HG02610 (cell line): Measurements from ENCODE around the gene PTBP1.
"Not testable (repeated sequence)": the region's sequence is repeated elsewhere in the genome, so short reads cannot be mapped to it uniquely, and the experiment has no call there.

Experiments
- ATAC-seq: cut with Tn5 transposase; IDR thresholded peaks from one replicate; pipeline ENCODE4 v1.9.1; 2021; ENCODE audit warnings: mild to moderate bottlenecking, moderate library complexity; ENCODE audit not compliant: unreplicated experiment

Gene PTBP1

DNA sequence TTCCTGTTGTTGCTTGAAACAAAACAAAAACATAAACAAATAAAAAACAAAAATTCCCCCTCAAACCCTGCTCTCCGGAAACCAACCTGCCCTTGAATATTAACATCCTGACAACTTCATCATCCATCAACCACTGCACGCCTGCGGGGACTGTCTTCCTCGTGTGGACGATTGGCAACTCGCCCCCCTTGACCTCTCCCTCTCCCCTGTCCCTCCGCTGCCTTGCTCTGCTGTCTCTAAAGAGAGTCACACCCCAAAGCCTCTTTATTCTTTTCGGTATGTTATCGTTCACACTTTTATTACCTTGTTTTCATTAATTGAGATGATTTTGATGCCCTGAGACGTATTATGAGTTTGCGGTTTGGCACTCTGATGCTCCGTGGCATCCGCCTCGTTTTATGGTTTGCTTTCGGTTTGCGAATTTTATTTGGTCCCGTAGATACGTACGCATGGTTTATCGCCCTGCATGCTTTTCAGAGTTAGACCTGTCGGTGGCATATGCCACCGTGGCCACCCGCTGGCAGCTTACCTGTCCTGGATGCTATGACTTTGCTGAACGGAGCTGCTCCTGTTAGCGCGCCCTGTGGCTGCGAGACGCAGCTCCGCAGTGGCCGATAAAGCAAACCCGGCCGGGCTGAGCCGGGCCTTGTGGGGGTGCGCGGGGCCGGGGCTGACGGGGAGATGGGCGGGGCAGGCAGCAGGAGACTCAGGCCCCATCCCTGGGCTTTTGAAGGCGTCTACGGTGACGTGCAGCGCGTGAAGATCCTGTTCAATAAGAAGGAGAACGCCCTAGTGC lies 10.6 kb downstream of the PTBP1 start:
- no peak for ATAC-seq

DNA sequence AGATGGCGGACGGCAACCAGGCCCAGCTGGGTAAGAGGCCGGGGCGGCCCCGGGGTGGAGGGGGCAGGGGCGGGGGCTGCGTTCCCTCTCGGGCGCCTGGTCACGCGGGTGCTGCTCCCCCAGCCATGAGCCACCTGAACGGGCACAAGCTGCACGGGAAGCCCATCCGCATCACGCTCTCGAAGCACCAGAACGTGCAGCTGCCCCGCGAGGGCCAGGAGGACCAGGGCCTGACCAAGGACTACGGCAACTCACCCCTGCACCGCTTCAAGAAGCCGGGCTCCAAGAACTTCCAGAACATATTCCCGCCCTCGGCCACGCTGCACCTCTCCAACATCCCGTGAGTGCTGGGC lies 11.1 kb downstream of the PTBP1 start:
- no peak for ATAC-seq

GRCh38 chr19:810077-810855 lies 13.0 kb downstream of the PTBP1 start:
- ATAC-seq = no peak

DNA sequence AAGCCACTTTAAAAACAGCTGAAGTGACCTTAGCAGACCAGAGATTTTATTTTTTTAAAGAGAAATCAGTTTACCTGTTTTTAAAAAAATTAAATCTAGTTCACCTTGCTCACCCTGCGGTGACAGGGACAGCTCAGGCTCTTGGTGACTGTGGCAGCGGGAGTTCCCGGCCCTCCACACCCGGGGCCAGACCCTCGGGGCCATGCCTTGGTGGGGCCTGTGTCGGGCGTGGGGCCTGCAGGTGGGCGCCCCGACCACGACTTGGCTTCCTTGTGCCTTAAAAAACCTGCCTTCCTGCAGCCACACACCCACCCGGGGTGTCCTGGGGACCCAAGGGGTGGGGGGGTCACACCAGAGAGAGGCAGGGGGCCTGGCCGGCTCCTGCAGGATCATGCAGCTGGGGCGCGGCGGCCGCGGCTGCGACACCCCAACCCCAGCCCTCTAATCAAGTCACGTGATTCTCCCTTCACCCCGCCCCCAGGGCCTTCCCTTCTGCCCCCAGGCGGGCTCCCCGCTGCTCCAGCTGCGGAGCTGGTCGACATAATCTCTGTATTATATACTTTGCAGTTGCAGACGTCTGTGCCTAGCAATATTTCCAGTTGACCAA lies 13.7 kb downstream of the PTBP1 start:
- ATAC-seq = no peak

DNA sequence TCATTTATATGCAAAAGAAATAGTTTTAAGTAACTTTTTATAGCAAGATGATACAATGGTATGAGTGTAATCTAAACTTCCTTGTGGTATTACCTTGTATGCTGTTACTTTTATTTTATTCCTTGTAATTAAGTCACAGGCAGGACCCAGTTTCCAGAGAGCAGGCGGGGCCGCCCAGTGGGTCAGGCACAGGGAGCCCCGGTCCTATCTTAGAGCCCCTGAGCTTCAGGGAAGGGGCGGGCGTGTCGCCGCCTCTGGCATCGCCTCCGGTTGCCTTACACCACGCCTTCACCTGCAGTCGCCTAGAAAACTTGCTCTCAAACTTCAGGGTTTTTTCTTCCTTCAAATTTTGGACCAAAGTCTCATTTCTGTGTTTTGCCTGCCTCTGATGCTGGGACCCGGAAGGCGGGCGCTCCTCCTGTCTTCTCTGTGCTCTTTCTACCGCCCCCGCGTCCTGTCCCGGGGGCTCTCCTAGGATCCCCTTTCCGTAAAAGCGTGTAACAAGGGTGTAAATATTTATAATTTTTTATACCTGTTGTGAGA lies 14.3 kb downstream of the PTBP1 start:
- no peak for ATAC-seq

GRCh38 chr19:812049-812746 lies 14.9 kb downstream of the PTBP1 start:
- ATAC-seq = no peak

GRCh38 chr19:812747-813218 lies 15.5 kb downstream of the PTBP1 start:
- ATAC-seq = no peak

GRCh38 chr19:813219-814151 lies 16.2 kb downstream of the PTBP1 start:
- no peak for ATAC-seq

DNA sequence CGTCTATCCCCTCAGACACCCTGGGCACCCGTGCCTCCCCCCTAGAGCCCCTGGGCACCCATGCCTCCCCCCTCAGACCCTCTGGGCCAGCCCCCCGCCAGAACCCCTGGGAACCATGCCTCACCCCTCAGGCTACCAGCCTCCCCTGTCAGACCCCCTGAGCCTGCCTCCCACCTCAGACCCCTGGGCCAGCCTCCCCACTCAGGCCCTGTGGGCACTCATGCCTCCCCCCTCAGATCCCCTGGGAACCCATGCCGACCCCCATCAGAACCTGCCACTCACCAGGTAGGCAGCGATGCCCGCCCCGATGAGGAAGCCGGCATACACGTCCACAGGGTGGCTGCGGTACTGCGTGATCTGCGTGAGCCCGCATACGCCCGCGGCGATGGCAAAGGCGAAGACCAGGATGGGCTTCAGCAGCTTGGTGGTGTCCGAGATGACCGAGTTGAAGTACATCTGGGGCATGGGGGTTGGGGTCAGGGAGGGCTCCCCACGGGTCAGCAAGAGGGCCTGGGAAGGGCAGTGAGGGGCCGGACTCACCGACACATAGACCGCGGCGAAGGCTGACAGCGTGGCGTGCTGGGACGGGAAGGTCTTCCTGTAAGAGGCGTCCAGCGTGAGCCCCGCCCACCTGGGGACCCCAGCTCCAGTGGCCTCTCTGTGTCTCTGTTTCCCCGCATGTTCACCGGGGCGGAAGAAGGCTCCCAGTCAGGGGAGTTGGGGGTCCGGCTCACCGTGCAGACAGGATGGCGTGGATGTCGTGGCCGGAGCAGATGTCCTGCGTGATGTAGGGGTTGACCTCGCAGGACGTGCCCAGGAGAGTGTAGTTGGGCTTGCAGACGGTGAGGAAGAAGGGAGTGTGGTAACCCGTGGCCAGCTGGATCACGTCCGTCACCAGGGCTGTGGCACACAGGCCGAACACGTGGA lies 17.2 kb downstream of the PTBP1 start:
- ATAC-seq = no peak

DNA sequence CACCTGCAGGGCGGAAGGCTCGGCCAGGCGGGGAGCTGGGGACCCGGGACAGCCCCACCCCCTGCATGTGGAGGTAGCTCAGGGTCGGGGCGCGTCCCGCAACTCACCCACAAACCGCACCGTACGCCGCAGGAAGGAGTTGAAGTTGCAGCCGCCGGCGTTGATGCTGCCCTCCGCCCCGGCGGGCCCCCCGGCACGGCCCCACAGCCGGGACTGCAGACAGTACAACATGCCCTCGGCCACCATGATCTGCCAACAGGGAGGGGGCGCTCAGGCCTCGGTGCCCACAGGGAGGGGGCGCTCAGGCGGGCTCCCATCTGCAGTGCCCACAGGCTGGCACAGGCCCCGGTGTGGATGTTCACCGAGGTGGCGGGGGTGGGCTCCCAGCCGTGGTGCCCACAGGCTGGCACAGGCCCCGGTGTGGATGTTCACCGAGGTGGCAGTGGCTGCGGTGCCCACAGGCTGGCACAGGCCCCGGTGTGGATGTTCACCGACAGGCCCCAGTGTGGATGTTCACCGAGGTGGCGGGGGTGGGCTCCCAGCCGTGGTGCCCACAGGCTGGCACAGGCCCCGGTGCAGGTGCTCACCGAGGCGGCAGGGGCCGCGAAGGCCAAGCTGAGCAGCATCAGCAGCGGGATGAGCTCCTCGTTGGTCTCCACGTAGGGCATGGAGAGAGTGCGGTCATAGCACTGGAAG lies 18.0 kb downstream of the PTBP1 start:
- no peak for ATAC-seq

DNA sequence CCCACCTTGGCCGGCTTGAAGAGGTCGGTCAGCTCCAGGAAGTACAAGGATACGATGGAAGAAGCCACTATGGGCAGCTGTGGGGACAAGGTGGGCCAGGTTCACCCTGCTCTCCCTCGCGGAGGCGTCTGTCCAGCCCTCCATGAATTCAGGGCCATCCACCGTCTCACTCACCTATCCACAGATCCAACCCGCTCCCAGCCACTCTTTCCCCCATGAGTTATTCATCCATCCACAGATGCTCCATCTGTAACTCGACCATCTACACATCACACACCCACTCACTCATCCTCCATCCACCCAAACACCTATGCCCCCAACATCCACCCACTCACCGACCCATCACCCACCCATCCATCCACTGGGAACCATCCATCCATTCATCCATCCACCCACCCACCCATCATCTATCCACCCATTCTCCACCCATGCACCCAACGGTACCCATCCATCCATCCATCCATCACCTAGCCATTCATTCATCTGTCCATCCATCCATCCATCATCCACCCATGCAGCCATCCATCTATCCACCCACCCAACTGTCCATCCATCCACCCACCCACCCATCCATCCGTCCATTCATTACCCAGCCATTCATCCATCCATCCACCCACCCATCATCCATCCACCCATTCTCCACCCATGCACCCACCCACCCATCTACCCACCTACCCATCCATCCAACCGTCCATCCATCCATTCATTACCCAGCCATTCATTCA lies 18.7 kb downstream of the PTBP1 start:
- ATAC-seq = no peak

GRCh38 chr19:816500-816857 lies 19.2 kb downstream of the PTBP1 start:
- ATAC-seq = no peak

DNA sequence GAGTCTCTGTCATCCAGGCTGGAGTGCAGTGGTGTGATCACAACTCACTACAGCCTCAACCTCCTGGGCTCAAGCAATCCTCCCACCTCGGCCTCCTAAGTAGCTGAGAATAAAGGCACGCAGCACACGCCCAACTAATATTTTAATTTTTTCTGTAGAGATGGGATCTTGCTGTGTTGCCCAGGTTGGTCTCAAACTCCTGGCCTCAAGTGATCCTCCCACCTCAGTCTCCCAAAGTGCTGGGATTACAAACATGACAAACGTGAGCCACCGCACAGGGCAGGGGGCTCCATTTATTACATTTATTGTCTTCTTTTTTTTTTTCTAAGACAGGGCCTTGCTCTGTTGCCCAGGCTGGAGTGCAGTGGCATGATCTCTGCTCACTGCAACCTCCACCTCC lies 23.0 kb downstream of the PTBP1 start:
- not testable (repeated sequence) for ATAC-seq

DNA sequence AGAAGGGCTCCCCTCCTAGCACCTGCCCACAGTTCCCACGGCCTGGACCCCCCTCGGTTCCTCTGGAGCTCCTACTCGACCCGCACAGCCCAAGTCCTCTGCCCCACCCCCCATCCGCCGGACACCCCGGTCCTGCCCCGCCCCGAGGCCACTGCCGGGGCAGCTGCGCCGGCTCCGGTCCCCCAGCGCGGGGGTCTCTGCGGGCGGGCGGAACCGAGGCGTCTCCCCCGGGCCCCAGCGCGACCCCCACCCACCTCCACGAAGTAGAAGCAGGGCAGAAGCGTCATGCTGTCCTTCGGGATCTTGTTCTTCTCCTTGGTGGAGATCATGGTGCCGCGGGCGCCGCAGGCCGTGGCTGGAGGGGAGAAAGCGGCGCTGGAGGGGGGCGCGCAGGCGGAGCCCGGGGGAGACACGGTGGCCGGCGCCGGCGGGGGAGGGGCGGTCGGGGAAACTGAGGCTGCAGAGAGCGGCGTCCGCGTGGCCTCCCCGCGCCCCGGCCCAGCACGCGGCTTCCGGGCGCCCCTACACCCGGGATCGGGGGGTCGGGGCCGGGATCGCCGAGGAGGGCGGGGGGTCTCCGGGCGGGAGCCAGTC lies 24.1 kb downstream of the PTBP1 start:
- ATAC-seq = no peak

- no peak for ATAC-seq
Observed at GRCh38 chr19:821825-822503, 24.7 kb downstream of the PTBP1 start, which contains the start of gene PLPPR3. TSS of gene PLPPR3 (minus strand) at chr19:821955. CDS start at chr19:821559, 396 bp downstream.

DNA sequence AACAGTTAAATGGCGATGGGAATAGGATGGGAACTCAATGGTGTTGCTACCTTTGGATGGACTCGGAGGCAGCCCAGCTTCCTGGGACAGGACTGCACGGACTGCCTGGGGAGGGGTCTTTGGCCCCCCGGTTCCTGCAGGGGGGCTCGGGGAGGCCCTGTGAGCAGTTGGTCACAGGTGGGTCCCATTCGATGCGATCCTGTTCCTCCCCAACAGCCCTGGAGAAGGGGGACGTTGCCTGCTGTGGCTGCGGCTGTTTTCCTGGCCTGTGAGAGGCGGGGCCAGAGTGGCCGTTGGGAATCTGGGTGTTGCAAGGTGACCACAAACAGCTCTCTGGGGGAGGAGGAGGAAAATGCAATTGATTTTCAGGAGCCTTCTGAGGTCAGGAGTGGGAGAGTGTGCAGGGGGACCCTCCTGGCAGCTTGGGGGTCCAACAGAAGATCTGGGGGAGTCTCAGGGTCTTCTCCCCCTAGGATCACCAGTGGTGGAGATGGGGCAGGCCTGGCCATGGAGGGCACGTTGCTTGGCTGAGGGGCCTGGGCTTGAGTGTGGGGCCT lies 26.4 kb downstream of the PTBP1 start:
- ATAC-seq = no peak
